HTR-8/SVneo (cell line): ENCODE measurements around the gene ERICH6B.

Experiments used
- DNase-seq: peaks from one replicate; pipeline ENCODE4 v3.0.0; 2011; ENCODE audit warnings: low spot score, mixed read lengths; ENCODE audit not compliant: insufficient read length
- FAIRE-seq: peaks from 2 replicates; lab custom pipeline; 2011; peaks lifted over from hg19 to GRCh38; lab: Jason Lieb, UNC

ERICH6B gene

GRCh38 chr13:45545686-45546409 is 69.7 kb downstream of the ERICH6B start:
- no peak for FAIRE-seq
- no peak for DNase-seq

DNA sequence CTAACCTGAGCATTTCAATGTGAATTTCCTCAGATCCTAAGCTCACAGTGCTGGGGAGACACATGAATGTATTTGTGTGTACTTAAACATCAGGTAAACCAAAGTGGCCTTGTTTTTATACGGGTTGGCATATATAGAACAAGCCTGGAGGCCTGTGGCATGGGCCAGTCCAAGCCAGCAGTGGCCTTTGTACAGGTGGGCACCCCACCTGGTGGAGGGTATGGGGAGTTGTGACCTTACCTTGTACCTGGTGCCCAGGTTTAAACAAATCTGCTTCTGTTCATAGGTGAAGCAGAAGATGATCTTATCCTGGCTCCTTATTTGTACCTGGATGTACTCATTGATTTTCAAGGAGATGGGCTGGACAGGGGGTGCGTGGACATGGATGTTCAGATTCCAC is 71.0 kb downstream of the ERICH6B start:
- no peak for FAIRE-seq

DNA sequence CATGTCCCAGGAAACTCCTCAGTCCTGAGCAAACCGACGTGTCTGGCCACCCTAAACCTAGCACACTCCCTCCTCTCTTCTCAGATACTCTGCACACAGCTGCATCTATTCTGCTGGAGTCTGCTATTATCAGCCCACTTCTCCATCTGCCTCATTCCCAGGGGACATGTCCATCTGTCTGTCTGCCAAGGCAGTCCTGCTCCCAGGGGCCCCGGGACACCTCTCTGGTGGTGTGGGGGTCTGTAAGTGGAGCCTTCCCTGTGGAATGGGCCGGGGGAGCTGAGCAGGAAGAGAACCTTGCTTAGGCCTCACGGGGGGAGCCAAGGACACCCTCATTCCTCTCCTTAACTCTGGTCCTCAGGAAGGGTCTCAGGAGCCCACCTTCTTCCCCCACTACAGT is 72.7 kb downstream of the ERICH6B start:
- FAIRE-seq (no peak), DNase-seq (no peak)

More for the DNA sequence above, 71.0 kb downstream of the ERICH6B start:
- no peak for DNase-seq

DNA sequence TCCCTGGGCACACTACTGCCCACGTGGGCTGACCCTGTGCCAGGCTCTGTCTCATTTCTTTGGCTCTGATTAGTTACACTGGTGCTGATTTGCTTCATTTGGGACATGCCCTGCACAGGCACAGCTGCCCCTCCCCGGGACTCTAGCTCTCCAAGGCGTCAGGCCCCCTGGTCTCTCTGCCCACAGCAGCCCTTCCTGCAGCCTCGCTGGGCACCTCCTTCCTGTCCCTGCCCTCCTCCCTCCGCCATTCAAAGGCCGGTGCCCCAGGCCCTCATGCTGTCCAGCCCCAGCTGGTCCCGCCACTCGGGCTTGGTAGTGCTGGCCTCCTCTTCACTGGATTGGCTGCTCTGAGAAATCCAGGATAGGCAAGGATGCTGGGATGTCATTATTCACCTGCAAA is 73.1 kb downstream of the ERICH6B start:
- FAIRE-seq (no peak), DNase-seq (no peak)

- DNase-seq (no peak), FAIRE-seq (no peak)
Measured at GRCh38 chr13:45541806-45542205, 73.7 kb downstream of the ERICH6B start.

DNA sequence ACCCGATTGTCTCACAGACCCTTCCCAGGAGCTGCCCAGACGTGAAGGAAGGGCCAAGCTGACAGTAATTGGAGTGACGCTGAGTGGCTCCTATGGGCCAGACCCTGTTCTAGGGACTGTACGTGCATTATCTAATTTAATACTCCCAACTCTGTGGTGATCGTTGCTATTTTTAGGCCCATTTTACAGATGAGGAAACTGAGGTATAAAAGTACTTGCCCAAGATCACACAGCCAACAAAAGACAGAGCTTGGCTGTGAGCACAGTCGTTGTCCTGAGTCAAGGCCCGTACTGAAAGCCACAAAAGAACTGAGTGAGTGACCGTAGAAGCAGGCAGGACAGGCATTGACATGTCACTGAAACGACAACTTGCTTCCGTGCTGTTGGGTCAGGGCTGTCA is 74.7 kb downstream of the ERICH6B start:
- no peak for DNase-seq
- FAIRE-seq: no peak

- FAIRE-seq (no peak), DNase-seq (no peak)
Measured at GRCh38 chr13:45540195-45540594, 75.3 kb downstream of the ERICH6B start.

- no peak for DNase-seq
- FAIRE-seq: no peak
Measured at GRCh38 chr13:45538382-45538781, 77.2 kb downstream of the ERICH6B start.

- FAIRE-seq (no peak), DNase-seq (no peak)
Measured at GRCh38 chr13:45537516-45537915, 78.0 kb downstream of the ERICH6B start.

DNA sequence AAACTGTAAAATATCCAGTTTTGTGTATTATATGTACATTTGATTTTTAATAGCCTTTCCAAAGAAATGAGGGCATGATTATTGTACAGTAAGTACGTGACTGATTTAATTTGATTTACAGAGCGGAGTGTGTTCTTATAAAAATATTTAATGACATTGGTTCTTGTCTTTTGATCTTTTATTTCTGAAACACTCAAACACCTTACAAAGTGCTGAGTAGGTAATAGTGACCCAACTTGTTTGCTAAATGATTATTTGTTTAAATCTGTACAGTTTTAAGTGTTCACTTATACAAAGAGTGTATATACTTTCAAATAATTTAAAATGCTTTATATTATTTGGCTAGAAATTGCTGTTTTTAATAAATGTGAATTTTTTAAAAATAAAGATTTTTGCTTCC is 79.3 kb downstream of the ERICH6B start:
- FAIRE-seq: no peak
- DNase-seq: no peak

- FAIRE-seq (no peak), DNase-seq (no peak)
Measured at GRCh38 chr13:45534604-45535003, 80.9 kb downstream of the ERICH6B start.

- no peak for FAIRE-seq
- no peak for DNase-seq
Measured at GRCh38 chr13:45529758-45530157, 85.8 kb downstream of the ERICH6B start.

- DNase-seq (no peak), FAIRE-seq (no peak)
Measured at GRCh38 chr13:45527699-45528462, 87.7 kb downstream of the ERICH6B start.

GRCh38 chr13:45522571-45522970 is 93.0 kb downstream of the ERICH6B start:
- DNase-seq: no peak
- no peak for FAIRE-seq

DNA sequence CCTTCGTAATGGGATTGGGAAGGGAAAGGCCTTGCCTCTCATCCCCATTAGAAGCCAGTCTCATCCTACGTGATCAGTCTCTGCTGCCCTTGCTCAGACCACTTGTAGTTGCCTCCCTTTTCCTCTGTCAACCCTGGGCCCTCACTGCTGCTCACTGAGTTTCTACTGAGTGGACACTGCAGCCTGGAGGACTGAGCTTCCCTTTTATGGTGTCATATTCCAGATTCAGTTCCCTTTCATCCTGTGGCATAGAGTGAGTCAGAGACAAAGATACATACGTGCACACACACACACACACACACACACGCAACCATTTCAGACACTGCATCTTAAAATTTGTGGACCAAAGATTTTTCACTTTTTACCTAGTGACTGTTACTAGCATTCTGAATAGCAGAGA is 94.2 kb downstream of the ERICH6B start:
- no peak for DNase-seq
- FAIRE-seq: no peak

DNA sequence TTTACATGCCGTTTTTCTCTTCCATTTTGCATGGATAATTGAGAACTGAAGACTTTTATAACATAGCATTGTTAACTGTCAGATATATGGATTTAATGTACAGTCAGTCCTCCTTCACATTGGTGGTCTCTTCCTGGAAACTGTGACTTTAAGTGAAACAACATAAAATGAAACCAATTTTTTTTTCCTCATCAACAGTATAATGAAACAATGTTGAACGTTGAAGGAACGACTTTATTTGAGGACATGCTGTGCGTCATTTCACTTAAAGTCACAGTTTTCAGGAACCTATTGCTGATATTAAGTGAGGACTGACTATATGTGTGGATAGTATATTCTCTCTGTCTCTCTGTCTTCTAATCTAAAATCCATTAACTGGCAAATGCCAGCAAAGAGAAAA is 96.0 kb downstream of the ERICH6B start:
- DNase-seq (no peak), FAIRE-seq (no peak)

- DNase-seq (no peak), FAIRE-seq (no peak)
Measured at GRCh38 chr13:45518525-45519245, 96.9 kb downstream of the ERICH6B start.

- DNase-seq: no peak
- no peak for FAIRE-seq
Measured at GRCh38 chr13:45516757-45517156, 98.8 kb downstream of the ERICH6B start.

DNA sequence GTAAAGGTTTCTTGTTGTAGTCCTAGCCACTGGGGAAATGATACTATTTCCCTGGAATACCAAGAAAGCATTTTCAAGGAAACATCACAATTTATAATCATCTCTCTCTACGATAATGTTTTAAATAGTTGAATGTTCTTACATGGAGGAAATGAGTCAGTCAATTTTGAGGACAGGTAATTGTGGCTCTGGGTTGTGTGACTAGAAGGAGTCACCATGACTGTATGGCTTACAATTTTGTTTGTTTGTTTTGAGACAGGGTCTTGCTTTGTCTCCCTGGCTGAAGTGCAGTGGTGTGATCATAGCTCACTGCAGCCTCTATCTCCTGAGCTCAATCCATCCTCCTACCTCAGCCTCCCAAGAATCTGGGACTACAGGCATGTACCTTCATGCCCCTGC is 103.4 kb downstream of the ERICH6B start:
- no peak for DNase-seq
- FAIRE-seq: no peak

- FAIRE-seq (no peak), DNase-seq (peak; percentile 28)
Measured at GRCh38 chr13:45511310-45512097, 104.0 kb downstream of the ERICH6B start.
